ENCODE measurements around the gene CELA2A.
A peak's percentile ranks its signal among the peaks of the same experiment; 100 is the strongest.
"Not testable (repeated sequence)": the region's sequence is repeated elsewhere in the genome, so short reads cannot be mapped to it uniquely, and the experiment has no call there.

Gene CELA2A

DNA sequence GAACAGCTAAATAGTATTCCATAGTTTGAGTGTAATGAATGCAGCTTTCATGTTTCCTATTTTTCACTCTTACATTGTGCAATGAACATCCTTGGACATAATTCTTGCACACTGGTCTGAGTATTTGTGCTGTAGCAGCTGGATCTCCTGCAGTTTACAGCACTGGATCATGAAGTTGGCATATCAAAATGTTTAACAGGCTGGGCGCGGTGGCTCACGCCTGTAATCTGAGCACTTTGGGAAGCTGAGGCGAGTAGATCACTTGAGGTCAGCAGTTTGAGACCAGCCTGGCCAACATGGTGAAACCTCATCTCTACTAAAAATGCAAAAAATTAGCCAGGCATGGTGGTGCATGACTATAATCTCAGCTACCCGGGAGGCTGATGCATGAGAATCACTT, 14.5 kb downstream of the CELA2A start:
- DNase-seq, result not testable (repeated sequence)

DNA sequence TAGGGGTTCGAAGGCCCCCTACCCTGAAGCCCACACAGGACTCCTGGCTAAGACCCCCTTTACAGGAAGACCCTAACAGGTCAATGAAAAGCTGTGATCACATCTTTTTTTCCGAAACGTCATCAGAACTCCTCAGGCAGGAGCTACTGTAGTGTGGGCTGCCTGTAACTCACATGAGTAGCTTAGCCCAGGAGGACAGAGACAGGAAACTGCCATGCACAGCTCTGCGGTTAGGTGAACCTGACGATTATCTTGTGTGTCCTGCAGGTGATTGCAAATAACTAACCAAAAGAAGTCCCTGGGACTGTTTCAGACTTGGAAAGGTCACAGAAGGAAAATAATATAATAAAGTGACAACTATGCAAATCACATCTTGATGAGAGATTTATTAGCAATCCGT, 15.2 kb downstream of the CELA2A start:
- not testable (repeated sequence) for DNase-seq

DNA sequence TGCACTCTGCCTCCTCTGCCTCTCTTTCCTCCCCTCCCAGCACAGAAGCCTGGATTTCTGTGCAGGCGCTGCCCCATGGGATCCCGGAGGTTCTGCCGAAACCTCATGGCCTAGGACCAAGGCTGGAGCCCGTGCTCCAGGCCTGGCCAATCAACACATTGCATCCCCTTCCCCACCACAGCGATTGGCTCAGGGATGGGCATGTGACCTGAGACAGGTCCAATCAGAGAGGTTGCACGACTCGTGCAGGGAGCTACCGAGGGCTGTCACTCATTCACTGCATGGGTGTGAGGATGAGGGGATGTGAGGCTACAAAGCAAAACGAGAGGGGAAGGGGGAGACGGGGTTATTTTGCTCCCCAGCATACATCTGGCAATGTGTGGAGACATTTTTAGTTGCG, 16.1 kb downstream of the CELA2A start:
- no peak for DNase-seq

DNA sequence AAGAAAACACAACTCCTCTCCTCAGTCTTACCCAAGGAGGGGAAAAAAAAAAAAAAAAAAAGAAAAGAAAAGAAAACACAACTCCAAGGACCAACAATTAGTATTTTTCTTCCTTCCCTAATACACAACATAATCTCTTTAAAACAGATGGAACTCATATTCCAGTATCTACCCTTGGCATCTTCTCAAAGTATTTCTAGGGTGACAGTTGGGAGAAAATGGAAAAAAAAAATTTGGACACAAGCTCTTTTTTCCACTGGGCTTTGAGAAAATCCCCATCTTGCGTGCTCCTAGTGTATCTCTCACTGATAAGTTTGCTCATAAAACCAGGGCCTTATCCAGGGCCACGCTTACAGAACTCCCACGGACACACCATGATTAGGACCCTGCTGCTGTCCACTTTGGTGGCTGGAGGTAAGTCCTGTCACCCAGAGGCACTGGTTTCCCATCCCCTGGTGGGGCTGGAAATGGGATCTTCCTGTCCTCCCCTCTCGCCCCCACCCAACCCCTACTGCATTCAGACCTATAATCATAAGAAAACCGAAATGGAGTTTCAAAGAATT, 19.3 kb downstream of the CELA2A start, which contains the start of gene CELA2B:
Gene CELA2B, plus strand, starts transcription at position 353 of the 563 bp plus-strand sequence. Its CDS starts 22 bp downstream, at position 375.
- peak; percentile 8 for DNase-seq

DNA sequence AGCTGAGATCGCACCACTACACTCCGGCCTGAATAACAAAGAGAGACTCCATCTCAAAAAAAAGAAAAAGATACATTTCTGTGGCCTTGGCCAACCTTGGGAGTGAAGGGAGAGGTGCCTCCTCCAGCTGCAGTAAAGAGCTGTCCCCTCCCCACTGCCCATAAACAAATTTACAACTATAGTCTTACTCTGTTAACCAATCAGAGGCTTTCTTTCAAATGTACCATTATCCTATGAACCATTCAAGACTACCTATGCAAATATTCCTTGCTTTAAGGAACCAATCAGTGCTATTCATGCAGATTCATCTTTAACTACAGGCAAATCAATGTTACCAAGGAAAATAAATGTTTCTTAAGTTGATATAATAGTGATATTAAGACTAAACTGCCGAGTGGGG, 20.4 kb downstream of the CELA2A start:
- no peak for DNase-seq

DNA sequence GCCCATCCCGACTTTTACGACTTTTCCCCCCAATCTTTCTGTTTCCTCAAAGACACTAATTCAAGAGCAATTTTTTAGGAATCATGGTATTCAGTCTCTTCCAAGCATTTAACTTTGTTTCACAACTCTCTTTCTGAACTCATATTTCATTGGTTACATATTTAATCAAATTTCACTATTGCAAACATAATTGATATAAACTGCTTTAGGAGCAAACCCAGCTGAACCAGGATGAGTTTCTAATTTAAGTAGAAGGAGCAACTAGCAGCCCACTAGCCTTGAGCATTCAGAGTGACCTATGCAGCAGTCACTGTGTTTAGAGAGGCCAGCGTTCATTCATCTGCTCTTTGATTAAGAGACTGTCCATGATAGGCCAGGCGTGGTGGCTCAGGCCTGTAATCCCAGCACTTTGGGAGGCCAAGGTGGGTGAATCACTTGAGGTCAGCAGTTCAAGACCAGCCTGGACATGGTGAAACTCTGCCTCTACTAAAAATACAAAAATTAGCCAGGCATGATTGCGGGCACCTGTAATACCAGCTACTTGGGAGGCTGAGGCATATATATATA, 21.2 kb downstream of the CELA2A start:
- DNase-seq, result no peak

DNA sequence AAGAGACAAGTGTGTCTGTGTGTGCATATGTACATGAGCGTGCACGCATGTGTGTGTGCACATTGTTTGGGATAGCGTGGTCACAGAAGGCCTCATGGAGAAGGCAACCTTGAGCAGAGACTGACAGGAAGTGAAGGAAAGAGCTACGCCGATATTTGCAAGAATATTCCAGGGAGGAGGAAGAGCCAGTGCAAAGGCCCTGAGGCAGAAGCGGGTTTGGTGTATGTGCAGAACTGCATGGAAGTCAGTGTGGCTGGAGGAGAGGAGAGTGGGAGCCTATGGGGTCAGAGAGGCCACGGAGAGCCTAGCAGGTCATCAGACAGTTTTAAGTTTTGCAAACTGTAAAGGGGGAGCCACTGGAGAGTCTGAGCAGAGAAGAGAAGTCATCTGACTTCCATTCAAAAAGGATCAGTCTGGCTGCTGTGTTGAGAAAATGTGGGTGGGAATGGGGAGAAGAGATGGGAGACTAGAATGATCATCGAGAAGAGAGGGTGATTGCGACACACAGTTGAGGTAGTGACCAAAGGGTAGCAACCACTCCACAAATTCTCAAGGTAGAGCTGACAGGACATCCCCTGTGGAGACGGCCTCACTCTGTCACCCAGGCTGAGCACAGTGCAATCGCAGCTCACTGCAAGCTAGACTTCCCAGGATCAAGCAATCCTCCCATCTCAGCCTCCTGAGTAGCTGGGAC, 23.3 kb downstream of the CELA2A start:
- no peak for DNase-seq

DNA sequence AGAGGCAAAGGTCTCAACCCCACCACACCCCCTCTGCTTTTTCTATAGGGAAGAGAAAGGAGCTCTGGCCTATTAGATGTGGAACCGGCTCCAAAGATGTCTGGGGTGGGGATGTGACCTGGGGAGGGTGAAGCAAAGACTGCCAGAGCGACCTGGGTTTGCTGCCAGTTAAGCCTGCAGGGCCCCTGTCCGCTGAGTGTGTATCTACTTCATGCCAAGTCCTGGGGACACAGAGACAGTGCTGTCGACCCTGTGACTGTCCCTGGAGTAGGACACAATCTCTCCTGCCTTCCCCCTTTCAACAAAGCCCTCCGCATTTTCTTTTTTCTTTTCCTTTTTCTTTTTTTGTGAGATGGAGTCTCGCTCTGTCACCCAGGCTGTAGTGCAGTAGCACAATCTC, 25.9 kb downstream of the CELA2A start:
- DNase-seq, result not testable (repeated sequence)

DNA sequence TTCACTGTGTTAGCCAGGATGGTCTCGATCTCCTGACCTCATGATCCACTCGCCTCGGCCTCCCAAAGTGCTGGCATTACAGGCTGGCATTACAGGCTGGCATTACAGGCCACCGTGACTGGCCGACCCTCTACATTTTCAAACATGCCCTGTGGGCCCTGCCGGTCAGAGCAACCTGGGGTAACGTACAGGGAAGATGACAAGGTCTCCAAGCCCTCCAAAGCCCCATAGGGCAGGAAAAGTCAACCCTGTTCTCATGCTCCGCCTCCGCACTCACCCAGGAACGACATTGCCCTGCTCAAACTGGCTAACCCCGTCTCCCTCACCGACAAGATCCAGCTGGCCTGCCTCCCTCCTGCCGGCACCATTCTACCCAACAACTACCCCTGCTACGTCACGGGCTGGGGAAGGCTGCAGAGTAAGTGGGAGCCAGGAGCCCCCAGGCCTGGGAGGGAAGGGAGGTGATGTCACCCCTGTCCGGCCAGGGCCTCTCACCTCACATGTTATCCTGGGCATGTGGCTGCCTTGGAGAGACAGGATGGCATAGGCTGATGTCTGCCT, 26.5 kb downstream of the CELA2A start:
- not testable (repeated sequence) for DNase-seq

DNA sequence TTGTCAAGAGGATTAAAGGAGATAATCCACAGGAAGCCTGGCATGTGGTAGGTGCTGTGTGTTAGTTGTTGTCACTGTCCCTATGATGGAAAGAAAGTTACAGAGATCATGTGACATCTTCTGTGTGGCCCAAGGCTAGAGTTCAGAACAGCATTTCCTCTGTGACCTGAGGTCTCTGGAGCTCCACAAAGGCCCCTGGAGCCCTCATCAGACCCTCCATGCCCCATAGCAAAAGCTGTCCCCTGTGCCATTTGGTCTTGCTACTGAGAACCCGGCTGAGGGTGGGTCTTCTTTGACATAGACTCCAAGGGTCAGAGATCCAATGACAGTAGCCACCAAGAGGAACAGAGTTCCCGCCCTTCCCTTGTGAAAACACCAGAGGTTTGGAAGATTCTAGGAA, 27.4 kb downstream of the CELA2A start:
- DNase-seq, result no peak

DNA sequence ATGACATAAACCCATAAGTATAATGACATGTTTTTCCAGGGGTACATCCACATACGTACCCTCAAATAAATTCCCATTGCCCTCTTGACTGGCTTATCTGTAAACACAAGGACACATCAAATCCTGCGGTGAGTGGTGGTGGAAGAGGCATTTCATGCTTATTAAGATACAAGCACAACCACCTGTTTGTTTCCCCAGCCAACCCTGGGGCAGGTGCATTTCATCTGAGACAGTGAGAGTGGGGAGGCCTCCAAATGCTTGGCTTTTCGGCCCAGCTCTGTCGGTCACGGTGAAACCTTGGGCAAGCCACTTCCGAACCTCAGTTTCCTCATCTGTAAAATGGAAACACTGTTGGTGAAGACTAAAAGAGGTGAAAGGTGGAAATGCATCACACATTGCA, 27.9 kb downstream of the CELA2A start:
- not testable (repeated sequence) for DNase-seq

DNA sequence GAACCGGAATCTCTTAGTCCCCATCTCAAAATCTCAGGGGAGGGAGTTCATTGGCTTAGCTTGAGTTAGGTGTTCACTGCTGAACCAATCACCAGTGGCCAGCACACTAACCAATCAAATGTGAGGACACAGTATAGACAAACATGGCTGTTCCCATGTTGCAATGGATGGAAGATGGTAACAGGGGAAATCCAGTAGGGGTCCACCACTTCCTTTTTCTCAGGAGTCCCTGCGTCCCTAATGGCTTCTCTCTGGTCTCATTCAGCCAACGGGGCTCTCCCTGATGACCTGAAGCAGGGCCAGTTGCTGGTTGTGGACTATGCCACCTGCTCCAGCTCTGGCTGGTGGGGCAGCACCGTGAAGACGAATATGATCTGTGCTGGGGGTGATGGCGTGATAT, 29.1 kb downstream of the CELA2A start:
- no peak for DNase-seq

DNA sequence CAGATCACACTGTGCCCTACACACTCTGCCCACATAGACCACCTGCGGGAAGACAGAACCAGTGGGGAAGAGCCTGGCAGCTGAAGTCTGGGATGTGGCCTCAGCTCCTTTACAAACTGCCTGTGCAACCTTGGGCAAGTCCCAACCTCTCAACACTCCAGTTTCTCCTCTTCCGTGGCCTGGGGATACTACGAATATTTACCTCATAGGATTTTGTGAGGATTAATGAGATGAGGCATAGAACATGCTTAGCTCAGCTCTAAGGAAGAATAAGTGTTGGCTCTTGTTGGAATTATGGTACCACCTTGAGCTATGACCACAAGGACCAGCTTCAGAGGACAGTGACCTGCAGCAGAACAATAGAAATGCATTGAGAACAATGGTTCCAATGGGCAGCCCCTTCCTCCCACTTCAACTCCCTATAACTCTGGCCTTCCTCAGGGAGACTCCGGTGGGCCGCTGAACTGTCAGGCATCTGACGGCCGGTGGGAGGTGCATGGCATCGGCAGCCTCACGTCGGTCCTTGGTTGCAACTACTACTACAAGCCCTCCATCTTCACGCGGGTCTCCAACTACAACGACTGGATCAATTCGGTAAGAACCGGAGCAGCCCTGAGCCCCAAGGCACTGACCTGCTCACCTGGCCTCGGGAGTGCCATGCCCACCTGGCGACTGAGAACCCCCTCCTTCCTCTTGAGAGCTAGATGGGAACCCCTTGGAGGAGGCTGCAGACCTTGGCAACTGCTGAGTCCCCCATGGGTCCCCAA, 30.5 kb downstream of the CELA2A start:
- DNase-seq, result not testable (repeated sequence)

DNA sequence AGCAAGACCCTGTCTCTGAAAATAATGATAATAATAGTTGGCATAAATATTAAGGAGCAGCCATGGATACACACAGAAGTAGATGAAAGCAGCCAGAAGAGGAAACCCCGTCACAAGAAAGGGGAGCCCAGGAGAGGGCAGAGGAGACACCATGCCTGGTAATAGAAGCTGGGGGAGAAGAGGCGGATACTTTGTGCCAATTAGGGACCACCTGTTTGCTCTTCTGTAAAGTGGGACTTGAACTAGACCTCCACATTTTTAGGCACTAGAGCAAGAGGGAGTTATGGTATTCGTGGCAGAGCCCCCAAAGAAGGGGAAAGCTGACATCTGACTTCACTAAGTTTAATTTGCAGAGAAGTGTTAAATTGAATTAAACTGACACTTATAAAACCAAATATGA, 31.8 kb downstream of the CELA2A start:
- DNase-seq, result no peak

DNA sequence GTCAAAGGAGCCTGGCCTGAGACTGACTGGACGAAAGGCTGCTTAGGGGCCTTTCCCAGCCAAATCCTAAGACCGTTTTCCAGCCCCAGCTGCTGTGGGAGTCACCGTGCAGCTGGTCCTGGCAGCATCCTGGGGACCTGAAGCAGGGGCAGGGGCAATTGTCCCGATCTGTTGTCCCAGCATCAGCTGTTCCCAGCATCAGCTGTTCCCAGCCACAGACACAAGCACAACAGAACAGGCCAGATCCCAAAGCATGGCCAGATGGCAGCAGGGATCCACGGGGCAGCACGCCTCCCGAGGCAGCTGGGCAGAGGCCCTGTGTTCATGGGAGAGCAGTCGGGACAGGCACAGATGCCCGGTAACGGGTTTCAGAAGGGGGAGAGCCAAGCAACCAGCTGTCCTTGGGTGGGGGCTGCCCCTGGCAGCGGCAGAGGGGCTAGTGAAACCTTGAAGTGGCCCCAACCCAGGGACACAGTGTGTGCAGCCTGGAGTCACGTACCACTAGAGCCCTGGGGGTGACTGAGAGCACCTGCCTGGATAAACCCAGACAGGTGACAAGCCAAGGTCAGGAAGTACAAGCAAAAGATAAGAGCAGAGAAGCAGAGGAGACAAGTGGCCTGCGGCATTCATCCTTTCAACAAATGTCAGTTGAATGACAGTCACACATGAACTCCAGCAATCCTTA, 32.7 kb downstream of the CELA2A start:
- DNase-seq, result no peak

DNA sequence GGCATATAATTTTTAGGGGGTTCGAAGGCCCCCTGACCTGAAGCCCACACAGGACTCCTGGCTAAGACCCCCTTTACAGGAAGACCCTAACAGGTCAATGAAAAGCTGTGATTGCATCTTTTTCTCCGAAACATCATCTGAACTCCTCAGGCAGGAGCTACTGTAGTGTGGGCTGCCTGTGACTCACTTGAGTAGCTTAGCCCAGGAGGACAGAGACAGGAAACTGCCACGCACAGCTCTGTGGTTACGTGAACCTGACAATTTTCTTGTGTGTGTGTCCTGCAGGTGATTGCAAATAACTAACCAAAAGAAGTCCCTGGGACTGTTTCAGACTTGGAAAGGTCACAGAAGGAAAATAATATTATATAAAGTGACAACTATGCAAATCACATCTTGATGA, 34.5 kb downstream of the CELA2A start:
- not testable (repeated sequence) for DNase-seq

DNA sequence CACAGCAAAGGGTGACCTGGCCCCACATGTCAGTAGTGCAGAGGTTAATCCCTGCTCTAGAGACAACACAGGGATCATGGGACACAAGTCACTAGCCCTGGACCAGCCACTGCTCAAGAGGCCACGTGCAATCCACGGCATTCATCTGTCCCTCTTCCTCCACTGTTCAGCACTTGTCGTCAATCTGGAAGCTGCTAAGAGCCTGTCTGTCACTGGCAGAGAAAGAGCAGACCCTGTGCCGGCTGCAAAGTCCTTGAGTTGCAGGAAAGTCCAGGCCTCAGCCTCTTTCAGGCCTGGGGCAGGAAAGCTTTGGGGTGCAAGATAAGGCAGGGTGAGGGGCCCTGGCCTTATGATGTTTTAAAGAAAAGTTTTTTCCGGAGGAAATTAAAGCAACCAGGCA, 36.1 kb downstream of the CELA2A start:
- DNase-seq, result no peak

DNA sequence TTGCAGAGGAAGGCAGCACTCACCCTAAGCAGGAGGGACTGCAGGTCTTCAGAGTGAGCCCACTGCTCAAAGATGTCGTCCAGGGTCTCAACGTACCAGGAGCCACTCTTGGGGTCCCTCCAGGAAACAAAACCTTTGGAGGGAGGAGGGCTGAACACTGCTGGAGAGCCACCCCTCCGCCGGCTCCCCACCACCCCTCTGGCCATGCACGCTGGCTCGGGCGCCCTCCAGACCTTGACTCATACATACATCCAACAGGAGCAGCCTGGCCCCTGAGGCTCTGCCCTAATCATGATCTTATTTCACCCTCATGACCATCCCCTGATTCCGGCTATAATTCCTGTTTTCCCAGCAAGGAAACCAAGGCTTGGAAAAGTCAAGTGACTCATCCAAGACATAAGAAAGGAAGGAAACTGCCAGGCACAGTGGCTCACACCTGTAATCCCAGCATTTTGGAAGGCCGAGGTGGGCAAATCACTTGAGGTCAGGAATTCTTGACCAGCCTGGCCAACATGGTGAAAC, 37.4 kb downstream of the CELA2A start:
- DNase-seq, result no peak

DNA sequence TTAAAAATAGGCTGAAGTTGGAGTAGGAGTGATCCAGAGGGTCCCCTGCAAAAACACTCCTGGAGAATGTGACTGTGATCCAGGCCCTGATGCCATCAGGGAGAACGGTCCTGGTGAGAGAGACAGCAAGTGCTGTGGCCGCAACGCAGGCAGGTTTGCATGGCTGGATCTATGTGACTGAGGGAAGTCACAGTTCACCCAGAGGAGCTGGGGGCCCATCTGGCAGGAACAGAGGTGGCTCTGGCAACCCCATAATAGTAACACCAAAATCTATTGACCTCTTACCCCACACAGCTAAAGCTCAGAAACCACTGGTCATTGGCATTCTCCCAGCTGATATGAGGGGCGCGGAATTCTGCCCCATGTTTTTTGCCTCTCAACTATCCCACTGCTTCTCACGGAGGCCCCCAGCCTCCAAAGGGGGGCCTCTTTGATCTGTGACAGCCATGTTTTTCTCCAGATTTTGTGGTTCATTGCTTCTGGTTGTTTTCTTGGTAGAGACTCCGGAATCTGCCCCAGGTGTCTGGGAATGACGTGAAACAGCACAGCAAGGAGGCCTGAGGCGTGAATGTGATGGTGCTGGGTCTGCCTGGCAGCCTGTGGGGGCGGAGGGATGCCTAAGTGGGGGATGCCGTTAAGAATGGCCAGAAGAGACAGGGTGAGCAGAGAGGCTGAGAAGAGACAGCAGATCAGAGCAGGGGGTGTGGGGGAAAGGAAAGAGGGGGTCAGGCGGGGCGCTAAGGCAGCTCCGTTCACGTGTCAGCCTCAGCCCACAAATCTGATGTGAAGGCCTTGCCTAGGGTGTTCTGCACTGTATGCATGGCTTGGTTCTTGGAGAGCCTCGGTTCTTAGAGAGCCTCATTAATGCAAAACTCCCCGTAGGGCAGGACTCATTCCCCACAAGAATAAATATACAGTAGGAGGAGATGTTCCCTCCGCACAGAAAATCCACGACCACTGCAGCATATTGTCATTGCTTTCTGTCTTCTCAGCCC, 43.9 kb downstream of the CELA2A start:
- DNase-seq, result no peak

DNA sequence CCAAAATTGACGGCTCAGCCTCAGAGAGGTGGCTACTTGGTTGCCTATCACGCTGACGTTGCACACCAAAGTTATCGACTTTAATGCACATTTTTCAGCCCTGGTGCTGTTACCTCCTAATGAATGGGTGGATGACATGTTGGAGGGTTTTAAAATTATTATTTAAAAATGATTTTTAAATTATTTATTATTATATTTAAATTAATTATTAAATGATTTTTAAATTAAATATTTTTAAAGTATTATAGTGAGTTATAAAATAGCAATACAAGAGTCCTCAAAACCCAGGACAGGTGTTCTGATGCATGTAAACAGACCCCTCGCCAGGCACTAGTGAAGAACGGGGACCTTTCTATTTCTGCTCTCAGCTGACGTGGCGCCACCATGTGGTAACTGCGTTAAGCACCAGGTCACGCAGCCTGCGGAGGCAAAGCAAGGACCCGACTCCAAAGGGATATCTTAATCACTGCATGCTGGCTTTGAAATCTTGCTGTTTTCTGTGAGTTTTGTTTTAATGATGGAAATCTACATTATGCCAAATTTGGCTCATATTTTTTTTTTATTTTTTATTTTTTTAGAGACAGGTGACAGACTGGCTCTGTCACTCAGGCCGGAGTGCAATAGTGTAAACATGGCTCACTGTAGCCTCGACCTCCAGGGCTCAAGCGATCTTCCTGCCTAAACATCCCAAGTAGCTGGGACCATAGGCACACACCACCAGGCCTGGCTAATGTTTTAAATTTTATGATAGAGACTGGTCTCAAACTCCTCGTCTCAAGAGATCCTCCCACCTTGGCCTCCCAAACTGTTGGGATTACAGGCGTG, 44.9 kb downstream of the CELA2A start:
- DNase-seq, result peak; percentile 67

Measured in hematopoietic multipotent progenitor cell treated with erythropoietin and hydrocortisone succinate and interleukin-3 and kit ligand, for 8 days (in vitro differentiated cells).